Germinal center (tissue), 1 donor: ENCODE results near the gene SMIM35.
"Not testable (repeated sequence)": the region's sequence is repeated elsewhere in the genome, so short reads cannot be mapped to it uniquely, and the experiment has no call there.

Source experiments
- DNase-seq: peaks from one replicate; pipeline ENCODE4 v3.0.0; 2012; ENCODE audit warnings: mixed read lengths, low spot score

SMIM35 gene

GRCh38 chr11:117983163-117983475 is 103.6 kb downstream of the SMIM35 start:
- no peak for DNase-seq

GRCh38 chr11:117980720-117981119 is 106.0 kb downstream of the SMIM35 start:
- DNase-seq, result no peak

GRCh38 chr11:117980280-117980679 is 106.5 kb downstream of the SMIM35 start:
- no peak for DNase-seq

GRCh38 chr11:117979481-117980211 is 107.1 kb downstream of the SMIM35 start:
- DNase-seq, result peak; percentile 28

GRCh38 chr11:117978991-117979390 is 107.8 kb downstream of the SMIM35 start:
- no peak for DNase-seq

- not testable (repeated sequence) for DNase-seq
Observed at GRCh38 chr11:117978291-117978910, 108.4 kb downstream of the SMIM35 start.

GRCh38 chr11:117977612-117978264 is 109.0 kb downstream of the SMIM35 start:
- DNase-seq, result not testable (repeated sequence)

GRCh38 chr11:117977029-117977428 is 109.7 kb downstream of the SMIM35 start:
- DNase-seq, result no peak

- DNase-seq, result no peak
Observed at GRCh38 chr11:117976445-117976844, 110.3 kb downstream of the SMIM35 start.

- DNase-seq, result no peak
Observed at GRCh38 chr11:117973503-117973860, 113.3 kb downstream of the SMIM35 start.

- no peak for DNase-seq
Observed at GRCh38 chr11:117972629-117973502, 113.9 kb downstream of the SMIM35 start.

- DNase-seq, result no peak
Observed at GRCh38 chr11:117972044-117972443, 114.7 kb downstream of the SMIM35 start.

GRCh38 chr11:117970400-117971024 is 116.3 kb downstream of the SMIM35 start:
- no peak for DNase-seq

GRCh38 chr11:117969160-117969991 is 117.4 kb downstream of the SMIM35 start:
- DNase-seq, result no peak

GRCh38 chr11:117966908-117967307 is 119.9 kb downstream of the SMIM35 start:
- DNase-seq, result no peak

- no peak for DNase-seq
Observed at GRCh38 chr11:117962826-117963225, 123.9 kb downstream of the SMIM35 start.

- no peak for DNase-seq
Observed at GRCh38 chr11:117961896-117962295, 124.9 kb downstream of the SMIM35 start.

GRCh38 chr11:117960406-117960805 is 126.4 kb downstream of the SMIM35 start:
- DNase-seq, result no peak

- DNase-seq, result no peak
Observed at GRCh38 chr11:117959438-117960149, 127.2 kb downstream of the SMIM35 start.

GRCh38 chr11:117958949-117959348 is 127.8 kb downstream of the SMIM35 start:
- DNase-seq, result no peak
